ENCODE measurements around the gene UBE2M. TPM values are rescaled to one million over a fixed set of nuclear protein-coding genes. Genes with fewer than 3 reads are reported as not detected.

Gene UBE2M
- total RNA-seq, 1 experiment from 2014 or later, result 127 TPM

- peaks cover 41 to 42% of the 10 kb centered on the region in 2 experiments for H3K4me1 Mint-ChIP-seq
- no peak overlapping the region for H3K56ac ChIP-seq (ENCODE audit: insufficient read length, low read depth, low read length)
- H3K9me3 ChIP-seq (ENCODE audit: control insufficient read depth, low read depth, low read length), result no peaks in the 10 kb centered on the region
- no peaks in the 10 kb centered on the region for H3K79me1 ChIP-seq (ENCODE audit: insufficient read depth, low read depth, low read length, poor library complexity, severe bottlenecking)
- no peak overlapping the region for H3K27ac ChIP-seq (ENCODE audit: insufficient read length, low read depth, low read length)
- H3K23ac ChIP-seq (ENCODE audit: insufficient read length, low read depth, low read length), result no peak overlapping the region
- no peaks in the 10 kb centered on the region; the same call in 1 of the 2 replicates for H3K4me1 ChIP-seq (ENCODE audit: insufficient read depth, low read length)
- no peak overlapping the region for H3K18ac ChIP-seq (ENCODE audit: insufficient read length, low read depth, low read length)
- no peak overlapping the region for H3K4me2 ChIP-seq (ENCODE audit: insufficient read depth, insufficient read length, low read length)
- peaks cover 0 to 3% of the 10 kb centered on the region in 2 experiments; a peak in 1 of 5 replicates for H3K9me3 Mint-ChIP-seq
- no peak overlapping the region for H2BK20ac ChIP-seq (ENCODE audit: low read depth, low read length, poor library complexity, severe bottlenecking)
- no peak overlapping the region for H3K9ac ChIP-seq (ENCODE audit: extremely low read depth, insufficient read length, low read length)
- peaks cover under 1% of the 10 kb centered on the region; the same call in 1 of the 2 replicates for H3K27me3 Mint-ChIP-seq (ENCODE audit: low read depth)
- no peaks in the 10 kb centered on the region for H3K27me3 ChIP-seq (ENCODE audit: insufficient read depth, low read length)
- H3T11ph ChIP-seq (ENCODE audit: low read length), result no peak overlapping the region
- peak; percentile 37; the same call in 2 of the 3 replicates for TF ChIP-seq CTCF (conservative IDR thresholded peaks at IDR 0.05)
- no peak overlapping the region for H2BK5ac ChIP-seq (ENCODE audit: insufficient read length, low read length)
- no peaks in the 10 kb centered on the region for H4K20me1 ChIP-seq (ENCODE audit: control insufficient read depth, insufficient read depth, insufficient read length)
- H3K36me3 Mint-ChIP-seq (ENCODE audit: insufficient read depth in 1 of 3, low read depth in 3 of 3), result peaks cover 9 to 19% (median 13%) of the 10 kb centered on the region in 3 experiments
- H3K4me3 Mint-ChIP-seq, result peak overlapping the region in 1 of 2 experiments; percentile 40; a peak in 1 of 5 replicates
- H4K5ac ChIP-seq (ENCODE audit: insufficient read length, low read depth, low read length), result no peak overlapping the region
- H3K27ac Mint-ChIP-seq, result no peak overlapping the region
- no peak overlapping the region for H2AK5ac ChIP-seq (ENCODE audit: insufficient read length, low read length)
- peak; percentile 26 for DNase-seq
- no CpG with 5 or more reads among the region's 65 CpGs for WGBS (ENCODE audit: extremely low coverage, insufficient read length, low lambda C conversion rate)
- H4K8ac ChIP-seq (replicated peaks; ENCODE audit: insufficient read length, low read depth, low read length), result no peak overlapping the region
- H2BK12ac ChIP-seq (ENCODE audit: insufficient read length, low read depth, low read length), result no peak overlapping the region
- peaks cover 23% of the 10 kb centered on the region for H3K23me2 ChIP-seq (ENCODE audit: insufficient read length, low read depth, low read length, poor library complexity, severe bottlenecking)
- H3K79me2 ChIP-seq (ENCODE audit: insufficient read depth, low read length), result peaks cover 2% of the 10 kb centered on the region; the same call in 1 of the 2 replicates
- H3K4ac ChIP-seq (ENCODE audit: low read depth, low read length), result no peak overlapping the region
- no peak overlapping the region for H2AFZ ChIP-seq (ENCODE audit: low read length)
- H3K14ac ChIP-seq (ENCODE audit: insufficient read depth, low read length), result no peak overlapping the region
- H2BK120ac ChIP-seq (ENCODE audit: low read depth, low read length, poor library complexity, severe bottlenecking), result no peak overlapping the region
- no peak overlapping the region for H4K91ac ChIP-seq (ENCODE audit: insufficient read length, low read depth, low read length)
- H2BK15ac ChIP-seq (ENCODE audit: low read depth, low read length), result no peak overlapping the region
Observed at GRCh38 chr19:58516964-58517833, 41.2 kb downstream of the UBE2M start.

Measured in H9 (cell line).